HL-60 (cell line): ENCODE measurements around the gene PRMT1.

ENCODE experiments used
- DNase-seq, 2 experiments: peaks; one replicate each; pipeline ENCODE4 v3.0.0-alpha.2; 2010 to 2020; ENCODE audit warnings: low read depth in 1 of 2, low spot score in 1 of 2
- H3K27ac ChIP-seq: fragments of 250-450 bp; sonication (Bioruptor Pico); replicated peaks from 2 replicates; pipeline ENCODE4 v1.5.1; 2020; ENCODE audit warnings: mild to moderate bottlenecking, moderate library complexity
- H3K27me3 ChIP-seq: fragments of 250-450 bp; sonication (Bioruptor Pico); 2 replicates; pipeline ENCODE4 v1.5.1; 2021; ENCODE audit warnings: mild to moderate bottlenecking, moderate library complexity; ENCODE audit not compliant: insufficient read depth, poor library complexity, severe bottlenecking
- H3K4me3 ChIP-seq: replicated peaks from 2 replicates; pipeline ENCODE4 v1.5.1; 2011; ENCODE audit warnings: mild to moderate bottlenecking, control low read depth, low read length; ENCODE audit not compliant: insufficient read depth
- GABPA ChIP-seq: IDR thresholded peaks from 2 replicates; pipeline ENCODE4 v1.6.1; 2012; ENCODE audit warnings: low read depth
- POLR2AphosphoS5 ChIP-seq: IDR thresholded peaks from 2 replicates; pipeline ENCODE4 v1.6.1; 2012; ENCODE audit warnings: low read depth
- SPI1 ChIP-seq: IDR thresholded peaks from 2 replicates; pipeline ENCODE4 v1.6.1; 2012; ENCODE audit warnings: low read depth, mild to moderate bottlenecking, borderline replicate concordance
- microRNA-seq: library from miRNA; unstranded; fragments of <30 nt; microRNA quantifications from one replicate; pipeline ENCODE4, GENCODE V29; 2018
- TF ChIP-seq, protein P1 (sequence below): IDR thresholded peaks from one replicate; pipeline ENCODE4 v1.5.1; 2011; ENCODE audit warnings: low read length, control low read depth, inconsistent platforms; ENCODE audit not compliant: insufficient read depth
- TF ChIP-seq, protein P2 (sequence below): IDR thresholded peaks from 2 replicates; pipeline ENCODE4 v1.6.1; 2012; ENCODE audit warnings: low read depth; ENCODE audit not compliant: insufficient replicate concordance

The PRMT1 gene

DNA sequence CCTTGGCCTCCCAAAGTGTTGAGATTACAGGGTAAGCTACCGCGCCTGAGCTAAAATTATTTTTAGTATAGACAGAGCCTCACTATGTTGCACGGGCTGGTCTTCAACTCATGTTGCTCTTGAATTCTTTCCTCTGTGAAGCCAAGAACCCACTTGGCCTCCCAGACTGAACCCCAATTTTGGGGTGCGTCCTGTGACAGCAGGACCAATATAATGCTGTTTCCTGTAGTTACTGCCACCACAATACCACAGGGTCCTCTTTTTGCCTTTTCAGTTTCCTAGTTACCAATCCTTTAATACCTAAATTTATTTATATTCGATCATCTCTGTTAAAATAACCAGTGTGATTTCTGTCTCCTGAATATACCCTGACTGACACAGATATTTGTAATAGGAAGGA, 53.1 kb downstream of the PRMT1 start:
- no peaks in the 10 kb centered on the region for H3K27me3 ChIP-seq
- DNase-seq, result peak in 1 of 2 experiments; percentile 39
- TF ChIP-seq GABPA, result no peak
- TF ChIP-seq POLR2AphosphoS5, result no peak
- TF ChIP-seq, protein P1, sequence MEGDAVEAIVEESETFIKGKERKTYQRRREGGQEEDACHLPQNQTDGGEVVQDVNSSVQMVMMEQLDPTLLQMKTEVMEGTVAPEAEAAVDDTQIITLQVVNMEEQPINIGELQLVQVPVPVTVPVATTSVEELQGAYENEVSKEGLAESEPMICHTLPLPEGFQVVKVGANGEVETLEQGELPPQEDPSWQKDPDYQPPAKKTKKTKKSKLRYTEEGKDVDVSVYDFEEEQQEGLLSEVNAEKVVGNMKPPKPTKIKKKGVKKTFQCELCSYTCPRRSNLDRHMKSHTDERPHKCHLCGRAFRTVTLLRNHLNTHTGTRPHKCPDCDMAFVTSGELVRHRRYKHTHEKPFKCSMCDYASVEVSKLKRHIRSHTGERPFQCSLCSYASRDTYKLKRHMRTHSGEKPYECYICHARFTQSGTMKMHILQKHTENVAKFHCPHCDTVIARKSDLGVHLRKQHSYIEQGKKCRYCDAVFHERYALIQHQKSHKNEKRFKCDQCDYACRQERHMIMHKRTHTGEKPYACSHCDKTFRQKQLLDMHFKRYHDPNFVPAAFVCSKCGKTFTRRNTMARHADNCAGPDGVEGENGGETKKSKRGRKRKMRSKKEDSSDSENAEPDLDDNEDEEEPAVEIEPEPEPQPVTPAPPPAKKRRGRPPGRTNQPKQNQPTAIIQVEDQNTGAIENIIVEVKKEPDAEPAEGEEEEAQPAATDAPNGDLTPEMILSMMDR, result no peak
- TF ChIP-seq, protein P2, sequence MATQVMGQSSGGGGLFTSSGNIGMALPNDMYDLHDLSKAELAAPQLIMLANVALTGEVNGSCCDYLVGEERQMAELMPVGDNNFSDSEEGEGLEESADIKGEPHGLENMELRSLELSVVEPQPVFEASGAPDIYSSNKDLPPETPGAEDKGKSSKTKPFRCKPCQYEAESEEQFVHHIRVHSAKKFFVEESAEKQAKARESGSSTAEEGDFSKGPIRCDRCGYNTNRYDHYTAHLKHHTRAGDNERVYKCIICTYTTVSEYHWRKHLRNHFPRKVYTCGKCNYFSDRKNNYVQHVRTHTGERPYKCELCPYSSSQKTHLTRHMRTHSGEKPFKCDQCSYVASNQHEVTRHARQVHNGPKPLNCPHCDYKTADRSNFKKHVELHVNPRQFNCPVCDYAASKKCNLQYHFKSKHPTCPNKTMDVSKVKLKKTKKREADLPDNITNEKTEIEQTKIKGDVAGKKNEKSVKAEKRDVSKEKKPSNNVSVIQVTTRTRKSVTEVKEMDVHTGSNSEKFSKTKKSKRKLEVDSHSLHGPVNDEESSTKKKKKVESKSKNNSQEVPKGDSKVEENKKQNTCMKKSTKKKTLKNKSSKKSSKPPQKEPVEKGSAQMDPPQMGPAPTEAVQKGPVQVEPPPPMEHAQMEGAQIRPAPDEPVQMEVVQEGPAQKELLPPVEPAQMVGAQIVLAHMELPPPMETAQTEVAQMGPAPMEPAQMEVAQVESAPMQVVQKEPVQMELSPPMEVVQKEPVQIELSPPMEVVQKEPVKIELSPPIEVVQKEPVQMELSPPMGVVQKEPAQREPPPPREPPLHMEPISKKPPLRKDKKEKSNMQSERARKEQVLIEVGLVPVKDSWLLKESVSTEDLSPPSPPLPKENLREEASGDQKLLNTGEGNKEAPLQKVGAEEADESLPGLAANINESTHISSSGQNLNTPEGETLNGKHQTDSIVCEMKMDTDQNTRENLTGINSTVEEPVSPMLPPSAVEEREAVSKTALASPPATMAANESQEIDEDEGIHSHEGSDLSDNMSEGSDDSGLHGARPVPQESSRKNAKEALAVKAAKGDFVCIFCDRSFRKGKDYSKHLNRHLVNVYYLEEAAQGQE, result no peak
- TF ChIP-seq SPI1, result no peak
- H3K27ac ChIP-seq, result peak overlapping the region; percentile 15; the same call in 1 of the 2 replicates
- no peak overlapping the region for H3K4me3 ChIP-seq

Small RNA genes within 50 kb of the gene (microRNA-seq; reads per million reads assigned to microRNA genes)
- gene MIR5088, result 0.90 reads per million
